Measurements from ENCODE around the gene CYP26B1. TPM values are rescaled to one million over a fixed set of nuclear protein-coding genes. Genes with fewer than 3 reads are reported as not detected.
A peak's percentile ranks its signal among the peaks of the same experiment; 100 is the strongest.

The CYP26B1 gene
- total RNA-seq, 1 experiment from 2014 or later = 3.9 TPM

GRCh38 chr2:72117029-72117428 is 30.6 kb downstream of the CYP26B1 start:
- intact Hi-C loops (cut with micrococcal nuclease) = no loop called here
- no peak overlapping the region for H3K4me2 ChIP-seq (ENCODE audit: low read length)
- ChIA-PET CTCF (no interaction called here), POLR2A (ENCODE audit: unreplicated experiment) (no interaction called here)
- no peak overlapping the region for H3K27ac ChIP-seq (ENCODE audit: low read length)
- peaks cover 9% of the 10 kb centered on the region for H3F3A ChIP-seq (ENCODE audit: low read length, unreplicated experiment)
- no peaks in the 10 kb centered on the region for H3K9me3 ChIP-seq (ENCODE audit: low read length)
- no peak overlapping the region for H2AFZ ChIP-seq (ENCODE audit: low read length)
- no peaks in the 10 kb centered on the region for H3K79me2 ChIP-seq (ENCODE audit: low read length)
- peaks cover 39% of the 10 kb centered on the region for H3K4me1 ChIP-seq (ENCODE audit: insufficient read depth, low read length)
- H3K9ac ChIP-seq (ENCODE audit: low read length) = no peak overlapping the region
- H3K9me2 ChIP-seq (replicated peaks; ENCODE audit: low read length) = no peaks in the 10 kb centered on the region
- H3K27me3 ChIP-seq (ENCODE audit: low read length) = no peaks in the 10 kb centered on the region
- no peak for TF ChIP-seq EZH2 (IDR thresholded peaks at IDR 0.05; ENCODE audit: low read length, unreplicated experiment)
- no peak for TF ChIP-seq EZH2phosphoT487 (IDR thresholded peaks at IDR 0.05; ENCODE audit: borderline replicate concordance, low read length)
- TF ChIP-seq CTCF (conservative IDR thresholded peaks at IDR 0.05; ENCODE audit: low read depth, low read length) = no peak
- no peaks in the 10 kb centered on the region for H3K36me3 ChIP-seq (ENCODE audit: low read depth, low read length)
- H3K4me3 ChIP-seq (ENCODE audit: low read length) = no peak overlapping the region
- H4K20me1 ChIP-seq (ENCODE audit: low read length) = no peaks in the 10 kb centered on the region
- ATAC-seq (no peak), DNase-seq (no peak)
- no TSS peak for BruUV-seq (replicated peaks)

GRCh38 chr2:72116081-72116533 is 31.6 kb downstream of the CYP26B1 start:
- H3K9me2 ChIP-seq (replicated peaks; ENCODE audit: low read length) = no peaks in the 10 kb centered on the region
- H3K4me1 ChIP-seq (ENCODE audit: insufficient read depth, low read length) = peaks cover 41% of the 10 kb centered on the region
- peak overlapping the region; percentile 65 for H3K9ac ChIP-seq (ENCODE audit: low read length)
- peak overlapping the region; percentile 82 for H3K4me2 ChIP-seq (ENCODE audit: low read length)
- DNase-seq = peak; percentile 69
- H3K79me2 ChIP-seq (ENCODE audit: low read length) = no peaks in the 10 kb centered on the region
- H3K27ac ChIP-seq (ENCODE audit: low read length) = peak overlapping the region; percentile 96
- peak overlapping the region; percentile 47 for H3K4me3 ChIP-seq (ENCODE audit: low read length)
- peaks cover 9% of the 10 kb centered on the region for H3F3A ChIP-seq (ENCODE audit: low read length, unreplicated experiment)
- H3K36me3 ChIP-seq (ENCODE audit: low read depth, low read length) = no peaks in the 10 kb centered on the region
- TF ChIP-seq EZH2phosphoT487 (IDR thresholded peaks at IDR 0.05; ENCODE audit: borderline replicate concordance, low read length) (no peak), CTCF (conservative IDR thresholded peaks at IDR 0.05; ENCODE audit: low read depth, low read length) (peak; percentile 69), EZH2 (IDR thresholded peaks at IDR 0.05; ENCODE audit: low read length, unreplicated experiment) (no peak)
- POLR2A ChIA-PET (ENCODE audit: unreplicated experiment) = interaction anchor here (1.1 kb wide), 1 partner anchor 1269 kb away, joined by 3 read pairs; the partner anchor contains the start of gene ALMS1
- CTCF ChIA-PET = interaction anchor here (0.5 to 2.2 kb wide), 4 partner anchors 34 to 196 kb away, joined by 3 to 14 read pairs (median 10); no protein-coding TSS in a partner anchor
- ATAC-seq = peak; percentile 16
- H3K9me3 ChIP-seq (ENCODE audit: low read length) = no peaks in the 10 kb centered on the region
- H2AFZ ChIP-seq (ENCODE audit: low read length) = peak overlapping the region; percentile 81
- intact Hi-C loops (cut with micrococcal nuclease) = no loop called here
- BruUV-seq (replicated peaks) = no TSS peak
- no peaks in the 10 kb centered on the region for H4K20me1 ChIP-seq (ENCODE audit: low read length)
- H3K27me3 ChIP-seq (ENCODE audit: low read length) = no peaks in the 10 kb centered on the region

All from PC-3 (cell line).